ENCODE measurements around the gene ERC2. TPM values are rescaled to one million over a fixed set of nuclear protein-coding genes. Genes with fewer than 3 reads are reported as not detected.

The ERC2 gene
- total and polyA plus RNA-seq, 9 donors: 1.2 to 9.4 (median 5.4) TPM

GRCh38 chr3:56408761-56409196 lies 59.5 kb downstream of the ERC2 start:
- TF ChIP-seq EP300 (IDR thresholded peaks at IDR 0.05) (no peak), POLR2A (IDR thresholded peaks at IDR 0.05) (no peak), CTCF (IDR thresholded peaks at IDR 0.05) (no peak)
- DNase-seq: no peak
- no peaks in the 10 kb centered on the region for H3K9me3 ChIP-seq
- no peaks in the 10 kb centered on the region for H3K27me3 ChIP-seq
- H3K36me3 ChIP-seq: no peaks in the 10 kb centered on the region
- intact Hi-C loops (cut with DNase I): no loop called here
- no peak overlapping the region for H3K27ac ChIP-seq
- H3K4me3 ChIP-seq: no peak overlapping the region
- 93 to 96% (median 95%) methylated on average over 18 of the region's 18 CpGs for WGBS, 3 donors
- H3K4me1 ChIP-seq (ENCODE audit: insufficient read depth): no peaks in the 10 kb centered on the region

GRCh38 chr3:56406826-56407515 lies 61.3 kb downstream of the ERC2 start:
- H3K4me3 ChIP-seq: no peak overlapping the region
- H3K9me3 ChIP-seq: no peaks in the 10 kb centered on the region
- H3K4me1 ChIP-seq (ENCODE audit: insufficient read depth): no peaks in the 10 kb centered on the region
- H3K27ac ChIP-seq: no peak overlapping the region
- DNase-seq: no peak
- no peak for TF ChIP-seq EP300 (IDR thresholded peaks at IDR 0.05)
- TF ChIP-seq POLR2A (IDR thresholded peaks at IDR 0.05): no peak
- no peak for TF ChIP-seq CTCF (IDR thresholded peaks at IDR 0.05)
- H3K27me3 ChIP-seq: no peaks in the 10 kb centered on the region
- H3K36me3 ChIP-seq: no peaks in the 10 kb centered on the region
- intact Hi-C loops (cut with DNase I): no loop called here
- WGBS, 3 donors: 66 to 88% (median 69%) methylated on average over 4 of the region's 4 CpGs

DNA sequence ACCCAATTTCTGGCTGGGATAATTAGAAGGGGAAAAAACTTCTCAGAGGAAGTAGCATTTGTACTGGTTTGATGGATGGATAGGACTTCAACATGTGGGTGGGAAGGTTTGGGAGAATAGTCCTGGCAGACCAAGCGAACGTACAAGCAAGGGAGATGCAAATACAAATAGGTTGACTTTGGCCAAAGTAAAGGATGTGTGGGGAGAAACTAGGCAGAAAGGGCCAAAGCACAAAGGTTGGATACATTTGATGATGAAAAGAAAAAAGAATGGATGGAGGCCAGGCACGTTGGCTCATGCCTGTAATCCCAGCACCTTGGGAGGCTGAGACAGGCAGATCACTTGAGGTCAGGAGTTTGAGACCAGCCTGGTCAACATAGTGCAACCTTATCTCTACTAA lies 63.4 kb downstream of the ERC2 start:
- H3K9me3 ChIP-seq: no peaks in the 10 kb centered on the region
- intact Hi-C loops (cut with DNase I): no loop called here
- no peak overlapping the region for H3K27ac ChIP-seq
- no peaks in the 10 kb centered on the region for H3K4me1 ChIP-seq (ENCODE audit: insufficient read depth)
- no peaks in the 10 kb centered on the region for H3K36me3 ChIP-seq
- no peaks in the 10 kb centered on the region for H3K27me3 ChIP-seq
- no peak overlapping the region for H3K4me3 ChIP-seq
- TF ChIP-seq EP300 (IDR thresholded peaks at IDR 0.05) (no peak), CTCF (IDR thresholded peaks at IDR 0.05) (no peak), POLR2A (IDR thresholded peaks at IDR 0.05) (no peak)
- 89 to 91% (median 89%) methylated on average over 3 of the region's 3 CpGs for WGBS, 3 donors
- DNase-seq: no peak

GRCh38 chr3:56398659-56399058 lies 69.6 kb downstream of the ERC2 start:
- no peak for DNase-seq
- TF ChIP-seq CTCF (IDR thresholded peaks at IDR 0.05) (no peak), EP300 (IDR thresholded peaks at IDR 0.05) (no peak), POLR2A (IDR thresholded peaks at IDR 0.05) (no peak)
- no peak overlapping the region for H3K4me3 ChIP-seq
- H3K36me3 ChIP-seq: no peaks in the 10 kb centered on the region
- intact Hi-C loops (cut with DNase I): loop anchor here in 1 of 4 donors (5.0 kb wide), 1 partner anchor 171 kb away; no protein-coding TSS in a partner anchor
- WGBS, 3 donors: 71 to 72% (median 71%) methylated on average over 2 of the region's 2 CpGs
- H3K4me1 ChIP-seq (ENCODE audit: insufficient read depth): peaks cover 2% of the 10 kb centered on the region
- no peaks in the 10 kb centered on the region for H3K9me3 ChIP-seq
- no peaks in the 10 kb centered on the region for H3K27me3 ChIP-seq
- H3K27ac ChIP-seq: no peak overlapping the region

All from ovary (tissue), 9 donors.